ENCODE data around the gene BTNL9. TPM values are rescaled to one million over a fixed set of nuclear protein-coding genes. Genes with fewer than 3 reads are reported as not detected.
"Not testable (repeated sequence)": the region's sequence is repeated elsewhere in the genome, so short reads cannot be mapped to it uniquely, and the experiment has no call there.

Gene BTNL9
- total RNA-seq, 1 donor from 2014 or later = not detected

DNA sequence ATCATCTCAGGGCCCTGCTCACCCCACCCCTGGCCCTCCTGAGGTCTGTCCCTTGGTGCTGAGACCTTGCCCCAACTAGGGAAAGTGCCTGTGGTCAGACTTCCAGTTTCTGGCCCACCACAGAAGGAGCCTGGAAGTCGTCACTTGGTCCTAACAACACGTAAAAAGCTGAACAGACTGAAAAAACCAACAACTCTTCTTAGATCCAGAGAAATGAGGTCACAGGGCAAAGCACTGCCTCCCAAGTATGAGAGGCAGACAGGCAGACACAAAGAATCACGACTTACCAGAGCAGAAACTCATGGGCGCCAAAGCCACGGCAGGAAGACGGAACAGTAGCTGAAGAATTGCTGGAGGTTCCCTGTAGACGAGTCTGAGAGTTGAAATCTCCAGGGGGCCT lies 52.4 kb downstream of the BTNL9 start:
- no peaks in the 10 kb centered on the region for H3K9me3 Mint-ChIP-seq (ENCODE audit: low read depth)
- no peaks in the 10 kb centered on the region for H3K36me3 Mint-ChIP-seq (ENCODE audit: insufficient read depth)
- no peak for DNase-seq (ENCODE audit: low spot score, unreplicated experiment)
- TF ChIP-seq, protein P1, sequence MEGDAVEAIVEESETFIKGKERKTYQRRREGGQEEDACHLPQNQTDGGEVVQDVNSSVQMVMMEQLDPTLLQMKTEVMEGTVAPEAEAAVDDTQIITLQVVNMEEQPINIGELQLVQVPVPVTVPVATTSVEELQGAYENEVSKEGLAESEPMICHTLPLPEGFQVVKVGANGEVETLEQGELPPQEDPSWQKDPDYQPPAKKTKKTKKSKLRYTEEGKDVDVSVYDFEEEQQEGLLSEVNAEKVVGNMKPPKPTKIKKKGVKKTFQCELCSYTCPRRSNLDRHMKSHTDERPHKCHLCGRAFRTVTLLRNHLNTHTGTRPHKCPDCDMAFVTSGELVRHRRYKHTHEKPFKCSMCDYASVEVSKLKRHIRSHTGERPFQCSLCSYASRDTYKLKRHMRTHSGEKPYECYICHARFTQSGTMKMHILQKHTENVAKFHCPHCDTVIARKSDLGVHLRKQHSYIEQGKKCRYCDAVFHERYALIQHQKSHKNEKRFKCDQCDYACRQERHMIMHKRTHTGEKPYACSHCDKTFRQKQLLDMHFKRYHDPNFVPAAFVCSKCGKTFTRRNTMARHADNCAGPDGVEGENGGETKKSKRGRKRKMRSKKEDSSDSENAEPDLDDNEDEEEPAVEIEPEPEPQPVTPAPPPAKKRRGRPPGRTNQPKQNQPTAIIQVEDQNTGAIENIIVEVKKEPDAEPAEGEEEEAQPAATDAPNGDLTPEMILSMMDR (IDR thresholded peaks at IDR 0.05; ENCODE audit: unreplicated experiment) = no peak
- no peak overlapping the region for H3K4me3 Mint-ChIP-seq (ENCODE audit: low read depth)
- no peaks in the 10 kb centered on the region for H3K4me1 Mint-ChIP-seq (ENCODE audit: low read depth)
- no peak overlapping the region for H3K27ac Mint-ChIP-seq
- H3K27me3 Mint-ChIP-seq = peaks cover 20% of the 10 kb centered on the region

DNA sequence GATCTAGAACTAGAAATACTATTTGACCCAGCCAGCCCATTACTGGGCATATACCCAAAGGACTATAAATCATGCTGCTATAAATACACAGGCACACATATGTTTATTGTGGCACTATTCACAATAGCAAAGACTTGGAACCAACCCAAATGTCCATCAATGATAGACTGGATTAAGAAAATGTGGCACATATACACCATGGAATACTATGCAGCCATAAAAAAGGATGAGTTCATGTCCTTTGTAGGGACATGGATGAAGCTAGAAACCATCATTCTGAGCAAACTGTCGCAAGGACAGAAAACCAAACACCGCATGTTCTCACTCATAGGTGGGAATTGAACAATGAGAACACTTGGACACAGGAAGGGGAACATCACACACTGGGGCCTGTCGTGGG lies 55.1 kb downstream of the BTNL9 start:
- H3K36me3 Mint-ChIP-seq (ENCODE audit: insufficient read depth); DNase-seq (ENCODE audit: low spot score, unreplicated experiment); H3K9me3 Mint-ChIP-seq (ENCODE audit: low read depth); H3K4me1 Mint-ChIP-seq (ENCODE audit: low read depth); H3K27ac Mint-ChIP-seq; H3K4me3 Mint-ChIP-seq (ENCODE audit: low read depth): not testable (repeated sequence)
- H3K27me3 Mint-ChIP-seq = peaks cover 30% of the 10 kb centered on the region

DNA sequence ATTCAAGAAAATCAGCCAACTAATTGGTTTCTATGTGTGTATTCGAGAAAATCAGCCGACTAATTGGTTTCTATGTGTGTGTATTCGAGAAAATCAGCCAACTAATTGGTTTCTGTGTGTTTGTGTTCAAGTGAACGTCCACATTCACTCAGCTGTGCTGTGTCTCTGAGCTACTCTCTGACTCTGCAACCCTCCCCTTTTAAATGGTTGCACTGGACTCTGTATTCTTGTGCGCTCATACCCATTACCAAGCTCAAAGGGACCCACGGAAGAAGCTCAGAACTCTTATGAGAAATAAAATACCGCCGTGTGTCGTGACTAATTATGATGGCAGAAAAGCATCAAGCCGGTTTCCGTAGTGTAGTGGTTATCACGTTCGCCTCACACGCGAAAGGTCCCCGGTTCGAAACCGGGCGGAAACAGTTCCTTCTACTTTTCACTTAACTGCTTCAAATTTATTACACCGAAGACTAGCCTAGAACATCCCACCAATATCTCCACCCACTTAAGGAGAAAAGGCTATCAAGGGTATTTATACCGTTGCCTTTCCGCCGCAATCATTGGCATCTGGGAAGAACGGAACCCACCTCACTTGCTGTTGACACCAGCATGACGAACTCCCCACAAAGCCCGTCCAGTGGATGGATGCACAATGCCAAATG lies 56.8 kb downstream of the BTNL9 start:
- not testable (repeated sequence) for H3K4me3 Mint-ChIP-seq (ENCODE audit: low read depth); H3K9me3 Mint-ChIP-seq (ENCODE audit: low read depth); H3K27ac Mint-ChIP-seq; H3K36me3 Mint-ChIP-seq (ENCODE audit: insufficient read depth); H3K4me1 Mint-ChIP-seq (ENCODE audit: low read depth); DNase-seq (ENCODE audit: low spot score, unreplicated experiment)
- H3K27me3 Mint-ChIP-seq = peaks cover 33% of the 10 kb centered on the region

DNA sequence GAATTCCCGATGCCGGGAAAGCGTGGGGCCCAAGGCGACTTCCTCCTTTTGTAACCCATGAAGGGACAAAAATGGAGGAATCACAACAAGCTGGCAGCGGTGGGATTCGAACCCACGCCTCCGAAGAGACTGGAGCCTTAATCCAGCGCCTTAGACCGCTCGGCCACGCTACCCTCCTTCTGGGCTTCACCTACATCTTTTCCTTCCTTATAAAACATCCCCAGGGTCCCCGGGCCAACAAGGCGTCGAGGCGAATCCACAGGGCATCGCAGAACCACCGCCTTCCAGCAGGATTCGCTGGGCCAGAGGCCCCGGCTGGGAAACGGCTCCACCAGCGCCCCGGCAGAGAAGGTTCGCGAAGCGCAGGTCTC lies 57.3 kb downstream of the BTNL9 start:
- not testable (repeated sequence) for H3K27ac Mint-ChIP-seq; H3K4me3 Mint-ChIP-seq (ENCODE audit: low read depth); H3K4me1 Mint-ChIP-seq (ENCODE audit: low read depth); DNase-seq (ENCODE audit: low spot score, unreplicated experiment); H3K9me3 Mint-ChIP-seq (ENCODE audit: low read depth); H3K36me3 Mint-ChIP-seq (ENCODE audit: insufficient read depth)
- peaks cover 32% of the 10 kb centered on the region for H3K27me3 Mint-ChIP-seq

DNA sequence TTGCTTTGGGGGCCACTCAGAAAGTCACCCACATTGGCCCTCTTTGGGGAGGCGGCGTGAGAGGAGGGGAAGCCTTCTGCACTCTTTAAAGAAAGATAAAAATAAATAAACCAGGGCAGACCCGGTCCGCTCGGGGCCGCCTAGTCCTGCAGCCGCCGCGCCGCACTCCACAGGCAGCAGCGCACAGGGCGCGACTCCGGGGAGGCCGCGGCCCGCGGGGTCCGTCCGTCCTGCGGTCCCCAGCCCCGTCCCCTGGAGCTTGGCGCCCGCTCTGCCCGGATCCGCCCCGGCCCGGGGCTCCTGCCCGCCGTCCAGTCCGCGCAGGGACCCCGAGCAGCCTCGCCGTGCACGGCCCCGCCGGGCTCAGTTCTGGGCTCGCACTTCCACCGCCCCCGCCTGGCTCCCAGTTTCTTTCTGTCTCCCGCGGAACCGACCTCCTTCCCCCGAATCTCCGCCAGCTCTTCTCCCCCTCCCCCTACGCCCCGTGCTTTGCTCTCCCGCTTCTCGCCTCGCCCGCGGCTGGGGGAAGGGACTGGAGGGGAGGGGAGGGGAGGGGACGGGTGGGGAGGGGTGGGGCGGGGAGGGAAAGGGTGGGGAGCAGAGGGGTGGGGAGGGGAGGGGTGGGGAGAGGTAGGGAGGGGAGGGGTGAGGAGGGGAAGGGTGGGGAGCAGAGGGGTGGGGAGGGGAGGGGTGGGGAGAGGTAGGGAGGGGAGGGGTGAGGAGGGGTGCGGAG lies 57.9 kb downstream of the BTNL9 start:
- not testable (repeated sequence) for H3K4me3 Mint-ChIP-seq (ENCODE audit: low read depth); H3K4me1 Mint-ChIP-seq (ENCODE audit: low read depth); H3K27ac Mint-ChIP-seq; H3K36me3 Mint-ChIP-seq (ENCODE audit: insufficient read depth); H3K9me3 Mint-ChIP-seq (ENCODE audit: low read depth); DNase-seq (ENCODE audit: low spot score, unreplicated experiment)
- peaks cover 29% of the 10 kb centered on the region for H3K27me3 Mint-ChIP-seq

DNA sequence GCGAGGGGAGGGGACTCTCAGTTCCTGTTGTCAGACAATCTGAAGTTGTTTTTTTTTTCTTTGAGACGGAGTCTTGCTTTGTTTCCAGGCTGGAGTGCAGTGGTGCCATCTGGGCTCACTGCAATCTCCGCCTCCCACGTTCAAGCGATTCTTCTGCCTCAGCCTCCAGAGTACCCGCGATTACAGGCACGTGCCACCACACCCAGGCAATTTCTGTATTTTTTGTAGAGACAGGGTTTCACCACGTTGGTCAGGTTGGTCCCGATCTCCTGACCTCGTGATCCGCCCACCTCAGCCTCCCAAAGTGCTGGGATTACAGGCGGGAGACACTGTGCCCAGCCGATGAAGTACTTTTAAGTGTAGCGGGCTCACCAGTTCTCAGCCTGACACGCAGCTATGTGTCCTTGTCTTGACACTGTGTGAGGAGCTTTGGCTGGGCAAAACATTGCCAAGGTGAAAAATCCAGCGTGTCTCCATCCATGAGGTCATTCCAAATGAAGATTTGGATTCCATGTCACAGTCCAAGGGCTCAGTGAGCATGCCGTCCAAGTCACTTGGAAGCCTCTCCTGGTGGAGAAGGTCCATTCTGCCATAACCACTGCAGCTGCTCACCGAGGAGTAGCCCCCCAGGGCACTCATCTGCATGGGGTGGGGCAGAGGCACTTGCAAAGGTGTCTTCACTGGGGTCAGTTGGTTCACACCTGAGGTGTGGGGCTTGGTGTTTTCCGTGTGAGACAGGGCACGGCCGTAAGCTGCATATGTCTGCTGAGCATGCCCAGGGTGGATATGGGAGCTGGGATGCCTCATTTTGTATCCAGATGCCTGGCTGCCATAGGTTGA lies 58.9 kb downstream of the BTNL9 start:
- no peaks in the 10 kb centered on the region for H3K4me1 Mint-ChIP-seq (ENCODE audit: low read depth)
- H3K9me3 Mint-ChIP-seq (ENCODE audit: low read depth) = no peaks in the 10 kb centered on the region
- H3K27me3 Mint-ChIP-seq = peaks cover 30% of the 10 kb centered on the region
- TF ChIP-seq, protein P1 (IDR thresholded peaks at IDR 0.05; ENCODE audit: unreplicated experiment) = no peak
- no peak for DNase-seq (ENCODE audit: low spot score, unreplicated experiment)
- no peak overlapping the region for H3K27ac Mint-ChIP-seq
- no peaks in the 10 kb centered on the region for H3K36me3 Mint-ChIP-seq (ENCODE audit: insufficient read depth)
- no peak overlapping the region for H3K4me3 Mint-ChIP-seq (ENCODE audit: low read depth)

DNA sequence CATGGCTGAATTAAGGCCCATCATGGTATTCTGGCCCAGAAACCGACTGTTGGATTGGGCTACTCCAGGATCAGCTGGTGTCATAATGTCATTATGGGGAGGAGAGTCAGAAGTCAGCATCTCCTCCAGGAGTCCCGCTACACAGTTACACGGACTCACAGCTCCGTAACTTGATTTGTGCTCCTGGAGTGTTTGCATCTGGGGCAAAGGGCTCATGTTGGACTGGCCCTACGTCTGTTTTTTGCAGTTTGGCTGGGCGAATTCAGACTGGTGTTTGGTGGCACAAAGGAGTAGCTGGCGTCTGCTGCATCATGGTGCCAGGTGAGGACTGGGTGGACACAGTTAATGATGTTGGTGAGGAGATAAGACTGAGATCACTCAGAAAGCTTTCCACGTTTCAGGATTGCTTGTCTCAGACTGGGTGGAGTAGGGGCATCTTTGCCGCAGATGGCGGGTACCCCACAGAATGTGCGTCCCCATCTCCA lies 59.6 kb downstream of the BTNL9 start:
- Mint-ChIP-seq H3K4me1 (ENCODE audit: low read depth) (no peaks in the 10 kb centered on the region), H3K27ac (no peak overlapping the region), H3K9me3 (ENCODE audit: low read depth) (no peaks in the 10 kb centered on the region), H3K36me3 (ENCODE audit: insufficient read depth) (no peaks in the 10 kb centered on the region), H3K4me3 (ENCODE audit: low read depth) (no peak overlapping the region), H3K27me3 (peaks cover 33% of the 10 kb centered on the region)
- TF ChIP-seq, protein P1 (IDR thresholded peaks at IDR 0.05; ENCODE audit: unreplicated experiment) = no peak
- no peak for DNase-seq (ENCODE audit: low spot score, unreplicated experiment)

Data from progenitor cell of endocrine pancreas (in vitro differentiated cells).